ENCODE data around the gene FMNL2.

Gene FMNL2

DNA sequence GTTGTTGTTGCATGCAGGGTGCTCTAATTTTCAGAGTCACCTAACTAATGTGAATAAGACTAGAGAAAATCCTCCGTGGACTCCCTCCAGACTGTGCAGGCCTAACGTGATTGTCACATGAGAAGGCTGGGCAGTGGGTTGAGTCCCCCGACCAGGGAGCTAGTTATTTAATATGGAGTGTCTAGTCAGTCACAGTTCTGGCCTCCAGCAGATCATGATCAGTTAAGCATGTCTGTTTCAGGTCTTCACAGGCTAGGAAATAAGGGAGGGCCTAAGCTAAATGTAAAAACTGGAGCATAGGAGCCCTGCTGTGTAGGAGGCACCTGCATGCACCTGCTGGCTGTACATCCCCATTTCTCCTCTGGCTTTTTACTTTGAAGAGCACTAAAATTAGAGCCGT is 295.5 kb downstream of the FMNL2 start:
- H3K79me2 ChIP-seq (ENCODE audit: insufficient read depth, low read length) = no peaks in the 10 kb centered on the region
- no peak overlapping the region for H3K9ac ChIP-seq (ENCODE audit: low read length)
- H3K4me3 ChIP-seq (ENCODE audit: insufficient read depth, low read length, poor library complexity, severe bottlenecking) = no peak overlapping the region
- no peak overlapping the region for H3K4me2 ChIP-seq (ENCODE audit: low read depth, low read length, poor library complexity, severe bottlenecking)
- no peak overlapping the region for H3K27ac ChIP-seq (ENCODE audit: low read depth, low read length)
- H3K36me3 ChIP-seq (ENCODE audit: low read length) = no peaks in the 10 kb centered on the region
- H2AFZ ChIP-seq (ENCODE audit: low read depth, low read length, severe bottlenecking) = no peak overlapping the region
- no peaks in the 10 kb centered on the region for H3K9me2 ChIP-seq (replicated peaks; ENCODE audit: insufficient read depth, low read length)
- H4K20me1 ChIP-seq (ENCODE audit: low read depth, low read length) = no peaks in the 10 kb centered on the region
- TF ChIP-seq EZH2phosphoT487 (conservative IDR thresholded peaks at IDR 0.05; ENCODE audit: low read length) = no peak
- TF ChIP-seq, protein P1, sequence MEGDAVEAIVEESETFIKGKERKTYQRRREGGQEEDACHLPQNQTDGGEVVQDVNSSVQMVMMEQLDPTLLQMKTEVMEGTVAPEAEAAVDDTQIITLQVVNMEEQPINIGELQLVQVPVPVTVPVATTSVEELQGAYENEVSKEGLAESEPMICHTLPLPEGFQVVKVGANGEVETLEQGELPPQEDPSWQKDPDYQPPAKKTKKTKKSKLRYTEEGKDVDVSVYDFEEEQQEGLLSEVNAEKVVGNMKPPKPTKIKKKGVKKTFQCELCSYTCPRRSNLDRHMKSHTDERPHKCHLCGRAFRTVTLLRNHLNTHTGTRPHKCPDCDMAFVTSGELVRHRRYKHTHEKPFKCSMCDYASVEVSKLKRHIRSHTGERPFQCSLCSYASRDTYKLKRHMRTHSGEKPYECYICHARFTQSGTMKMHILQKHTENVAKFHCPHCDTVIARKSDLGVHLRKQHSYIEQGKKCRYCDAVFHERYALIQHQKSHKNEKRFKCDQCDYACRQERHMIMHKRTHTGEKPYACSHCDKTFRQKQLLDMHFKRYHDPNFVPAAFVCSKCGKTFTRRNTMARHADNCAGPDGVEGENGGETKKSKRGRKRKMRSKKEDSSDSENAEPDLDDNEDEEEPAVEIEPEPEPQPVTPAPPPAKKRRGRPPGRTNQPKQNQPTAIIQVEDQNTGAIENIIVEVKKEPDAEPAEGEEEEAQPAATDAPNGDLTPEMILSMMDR (IDR thresholded peaks at IDR 0.05; ENCODE audit: insufficient read depth, low read length, poor library complexity, severe bottlenecking) = no peak
- H3K27me3 ChIP-seq (ENCODE audit: low read length) = no peaks in the 10 kb centered on the region
- no peaks in the 10 kb centered on the region for H3K9me3 ChIP-seq (ENCODE audit: insufficient read depth, low read length)
- no peaks in the 10 kb centered on the region for H3F3A ChIP-seq (ENCODE audit: insufficient read depth)

DNA sequence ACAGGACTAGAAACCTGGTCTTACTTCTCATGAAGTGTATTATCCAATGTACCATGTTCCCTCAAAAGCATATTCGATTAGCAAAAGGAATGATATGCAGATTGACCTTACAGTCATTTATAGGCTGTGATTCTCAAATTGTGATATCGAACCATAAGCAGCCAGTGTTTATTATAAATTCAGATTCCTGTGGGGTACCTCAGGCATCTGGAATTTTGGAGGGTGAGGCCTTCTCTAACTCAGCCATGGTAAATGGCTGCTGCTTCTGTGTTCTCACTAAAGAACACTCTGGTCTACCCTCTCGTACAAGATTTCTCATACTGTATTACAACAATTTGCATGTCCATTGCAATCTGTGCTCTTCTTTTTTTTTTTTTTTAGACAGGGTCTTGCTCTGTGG is 297.8 kb downstream of the FMNL2 start:
- Histone ChIP-seq H4K20me1 (ENCODE audit: low read depth, low read length) (no peaks in the 10 kb centered on the region), H3K79me2 (ENCODE audit: insufficient read depth, low read length) (no peaks in the 10 kb centered on the region), H3K9me2 (replicated peaks; ENCODE audit: insufficient read depth, low read length) (no peaks in the 10 kb centered on the region), H3K9ac (ENCODE audit: low read length) (no peak overlapping the region), H3F3A (ENCODE audit: insufficient read depth) (no peaks in the 10 kb centered on the region), H3K9me3 (ENCODE audit: insufficient read depth, low read length) (no peaks in the 10 kb centered on the region), H2AFZ (ENCODE audit: low read depth, low read length, severe bottlenecking) (no peak overlapping the region), H3K27ac (ENCODE audit: low read depth, low read length) (no peak overlapping the region), H3K4me2 (ENCODE audit: low read depth, low read length, poor library complexity, severe bottlenecking) (no peak overlapping the region), H3K27me3 (ENCODE audit: low read length) (no peaks in the 10 kb centered on the region), H3K36me3 (ENCODE audit: low read length) (no peaks in the 10 kb centered on the region), H3K4me3 (ENCODE audit: insufficient read depth, low read length, poor library complexity, severe bottlenecking) (no peak overlapping the region)
- TF ChIP-seq, protein P1 (IDR thresholded peaks at IDR 0.05; ENCODE audit: insufficient read depth, low read length, poor library complexity, severe bottlenecking) = no peak
- no peak for TF ChIP-seq EZH2phosphoT487 (conservative IDR thresholded peaks at IDR 0.05; ENCODE audit: low read length)

DNA sequence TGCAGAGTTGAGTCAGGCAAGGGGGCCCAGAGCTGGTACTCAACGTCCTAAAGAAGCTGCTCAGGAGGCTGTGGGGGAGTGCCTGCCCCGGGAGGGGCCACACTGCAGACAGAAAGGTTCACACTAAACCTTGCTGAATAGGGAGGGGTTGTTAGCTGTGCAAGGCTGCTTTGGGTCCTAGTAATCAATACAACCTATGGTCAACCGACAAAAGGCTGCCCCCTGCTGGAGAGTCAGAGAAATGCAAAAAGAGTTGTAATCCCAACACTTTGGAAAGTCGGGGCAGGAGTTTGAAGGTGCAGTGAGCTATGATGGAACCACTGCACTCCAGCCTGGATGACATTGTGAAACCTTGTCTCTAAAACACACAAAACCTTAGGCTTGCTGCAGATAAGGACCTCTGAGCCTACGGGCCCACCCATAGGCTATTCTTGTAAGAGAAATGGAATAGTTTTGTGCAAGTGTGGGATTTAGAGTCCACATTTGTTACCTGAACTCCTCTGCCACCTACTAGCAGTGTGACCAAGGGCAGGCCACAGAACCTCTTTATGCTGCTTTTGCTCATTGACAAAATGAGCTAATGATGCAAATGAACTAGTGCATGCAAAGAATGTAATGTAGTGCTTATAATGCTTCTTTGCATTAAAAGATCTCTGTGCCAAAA is 300.8 kb downstream of the FMNL2 start:
- no peak overlapping the region for H3K4me3 ChIP-seq (ENCODE audit: insufficient read depth, low read length, poor library complexity, severe bottlenecking)
- H3K9ac ChIP-seq (ENCODE audit: low read length) = no peak overlapping the region
- H3K9me3 ChIP-seq (ENCODE audit: insufficient read depth, low read length) = no peaks in the 10 kb centered on the region
- no peaks in the 10 kb centered on the region for H4K20me1 ChIP-seq (ENCODE audit: low read depth, low read length)
- TF ChIP-seq, protein P1 (IDR thresholded peaks at IDR 0.05; ENCODE audit: insufficient read depth, low read length, poor library complexity, severe bottlenecking) = peak; percentile 64
- TF ChIP-seq EZH2phosphoT487 (conservative IDR thresholded peaks at IDR 0.05; ENCODE audit: low read length) = no peak
- H3K27ac ChIP-seq (ENCODE audit: low read depth, low read length) = no peak overlapping the region
- no peaks in the 10 kb centered on the region for H3K79me2 ChIP-seq (ENCODE audit: insufficient read depth, low read length)
- no peaks in the 10 kb centered on the region for H3K27me3 ChIP-seq (ENCODE audit: low read length)
- no peaks in the 10 kb centered on the region for H3F3A ChIP-seq (ENCODE audit: insufficient read depth)
- no peaks in the 10 kb centered on the region for H3K36me3 ChIP-seq (ENCODE audit: low read length)
- H3K4me2 ChIP-seq (ENCODE audit: low read depth, low read length, poor library complexity, severe bottlenecking) = no peak overlapping the region
- no peak overlapping the region for H2AFZ ChIP-seq (ENCODE audit: low read depth, low read length, severe bottlenecking)
- H3K9me2 ChIP-seq (replicated peaks; ENCODE audit: insufficient read depth, low read length) = no peaks in the 10 kb centered on the region

All from SU-DHL-6 (cell line).